NCI-H1694 treated with DMSO at 0.1 percent for 48 hours (cell line): ENCODE results near the gene USP54.

Experiments used
- DNase-seq: peaks from one replicate; lab custom pipeline; 2025; lab: John Stamatoyannopoulos, UW

The USP54 gene

DNA sequence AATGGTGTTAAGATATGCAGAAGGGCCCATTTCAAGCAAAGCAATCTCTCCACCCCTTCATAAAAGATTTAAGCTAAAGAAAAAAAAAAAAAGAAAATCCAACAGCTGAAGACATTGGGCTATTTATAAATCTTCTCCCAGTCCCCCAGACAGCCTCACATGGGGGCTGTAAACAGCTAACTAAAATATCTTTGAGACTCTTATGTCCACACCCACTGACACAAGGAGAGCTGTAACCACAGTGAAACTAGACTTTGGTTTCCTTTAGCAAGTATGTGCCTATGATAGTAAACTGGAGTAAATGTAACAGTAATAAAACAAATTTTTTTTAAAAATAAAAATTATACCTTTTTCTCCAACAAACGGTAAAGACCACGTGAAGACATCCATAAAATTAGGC is 123.9 kb downstream of the USP54 start:
- no peak for DNase-seq

DNA sequence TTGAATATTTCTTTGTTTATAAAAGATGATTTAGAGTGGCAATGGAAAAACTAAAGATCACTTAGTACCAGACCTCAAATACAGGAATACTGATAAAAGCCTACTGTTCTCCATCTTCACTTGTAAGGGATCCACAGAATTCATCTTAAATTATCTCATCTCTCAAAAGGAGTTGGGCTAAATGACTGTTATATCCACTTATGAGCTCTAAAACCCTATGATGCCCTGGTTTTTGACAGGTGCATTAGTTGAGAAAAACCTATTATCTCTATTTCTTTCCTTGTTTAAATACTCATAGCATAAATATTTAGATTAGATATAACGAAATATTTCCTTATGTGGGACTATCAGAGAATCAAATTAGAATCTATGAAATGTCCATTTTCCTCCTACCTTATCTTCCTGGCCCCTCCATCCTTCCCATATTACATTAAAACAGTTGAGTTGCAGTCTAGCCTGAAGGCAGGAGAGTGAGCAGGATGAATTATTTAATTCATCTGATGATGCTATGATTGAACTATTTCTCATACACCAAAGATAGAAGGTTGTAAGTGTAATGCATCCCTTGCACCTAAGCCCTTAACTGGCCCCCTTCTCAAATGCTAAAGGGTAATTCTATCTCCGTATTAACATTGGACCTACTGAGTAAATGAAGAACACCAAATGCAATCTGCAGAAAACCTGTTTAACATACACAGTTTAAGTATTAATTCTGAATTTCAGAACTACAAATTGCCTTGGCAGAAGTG is 125.0 kb downstream of the USP54 start:
- no peak for DNase-seq

DNA sequence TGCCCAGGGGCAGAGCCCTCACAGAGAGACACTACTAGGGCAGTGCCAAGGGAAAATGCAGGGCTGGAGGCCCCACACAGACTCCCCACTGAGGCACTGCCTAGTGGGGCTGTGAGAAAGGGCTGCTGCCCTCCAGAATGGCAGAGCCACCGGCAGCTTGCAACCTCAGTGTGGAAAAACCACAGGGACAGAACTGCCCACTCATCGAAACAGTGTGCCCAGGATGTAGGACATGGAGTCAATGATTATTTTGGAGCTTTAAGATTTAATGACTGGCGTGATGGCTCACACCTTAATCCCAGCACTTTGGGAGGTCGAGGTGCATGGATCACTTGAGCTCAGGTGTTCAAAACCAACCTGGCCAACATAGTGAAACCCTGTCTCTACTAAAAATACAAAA is 130.2 kb downstream of the USP54 start:
- no peak for DNase-seq

DNA sequence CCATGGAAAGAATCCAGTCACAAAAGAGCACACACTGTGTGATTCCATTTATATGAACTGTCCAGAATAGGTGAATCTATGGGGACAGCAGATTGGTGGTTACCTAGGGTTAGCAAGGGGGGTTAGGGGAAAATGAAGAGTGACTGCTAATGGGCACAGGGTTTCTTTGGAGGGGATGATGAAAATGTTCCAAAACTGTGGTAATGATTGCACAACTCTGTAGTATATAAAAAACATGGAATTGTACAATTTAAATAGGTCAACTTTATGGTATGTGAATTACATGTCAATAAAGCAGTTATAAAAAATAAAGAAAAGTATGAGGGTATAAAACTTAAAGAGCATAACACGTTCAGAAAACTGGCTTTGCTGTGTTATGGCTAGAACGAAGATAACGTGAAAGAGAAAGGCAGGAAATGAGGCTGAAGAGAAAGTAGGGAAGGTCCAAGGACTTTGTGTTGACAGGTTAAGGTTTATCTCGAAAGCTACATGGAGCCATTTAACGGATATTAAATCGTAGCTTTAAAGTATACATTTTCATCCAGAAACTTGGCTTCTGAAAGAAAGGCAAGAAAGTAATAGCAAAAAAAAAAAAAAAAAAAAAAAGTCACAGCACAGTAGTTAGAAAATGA is 131.3 kb downstream of the USP54 start:
- no peak for DNase-seq

DNA sequence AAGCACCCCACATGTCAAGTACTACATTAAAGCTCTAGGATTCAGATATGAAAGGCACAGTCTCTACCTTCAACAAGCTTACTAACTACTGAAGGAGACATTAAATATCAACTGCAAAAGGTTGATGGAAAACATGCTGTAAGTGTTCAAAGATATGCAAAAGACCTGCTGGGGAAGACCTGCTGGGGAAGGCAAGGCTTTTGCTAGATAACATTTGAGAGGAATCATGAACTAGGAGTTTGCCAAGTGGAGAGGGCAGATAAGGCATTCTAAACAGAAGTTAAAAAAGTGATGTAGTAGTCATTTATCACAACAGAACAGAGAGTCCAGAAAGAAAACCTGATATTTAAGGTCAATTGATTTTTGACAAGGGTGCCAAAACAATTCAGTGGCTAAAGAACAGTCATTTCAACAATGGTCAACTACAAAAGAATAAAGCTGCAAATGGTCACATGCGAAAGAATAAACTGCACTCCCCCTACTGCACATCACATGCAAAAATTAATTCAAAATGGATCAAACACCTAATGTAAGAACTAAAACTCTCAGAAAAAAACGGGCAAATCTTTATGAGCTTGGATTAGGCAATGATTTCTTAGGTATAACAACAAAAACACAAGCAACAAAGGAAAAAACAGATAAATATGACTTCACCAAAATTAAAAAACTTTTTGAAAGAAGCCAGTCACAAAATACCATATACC is 134.8 kb downstream of the USP54 start:
- DNase-seq: no peak

DNA sequence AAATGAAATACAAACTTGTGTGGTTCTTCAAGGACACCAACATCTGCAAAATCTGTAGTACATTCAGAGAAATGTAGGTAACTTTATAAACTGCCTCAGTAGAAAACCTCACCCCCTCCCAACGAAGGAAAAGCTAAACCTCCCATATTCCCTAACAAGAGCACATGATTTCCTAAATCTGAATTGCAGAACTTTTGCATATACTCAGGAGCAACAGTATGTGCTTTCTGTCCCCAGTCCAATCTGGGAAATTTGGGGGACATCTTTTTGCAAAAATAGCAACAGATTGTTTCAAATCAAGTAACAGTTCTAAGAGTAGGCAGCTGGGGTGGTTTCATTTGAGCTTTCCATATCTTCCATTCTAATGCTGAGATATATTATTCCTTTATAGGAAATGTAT is 142.0 kb downstream of the USP54 start:
- DNase-seq: no peak

DNA sequence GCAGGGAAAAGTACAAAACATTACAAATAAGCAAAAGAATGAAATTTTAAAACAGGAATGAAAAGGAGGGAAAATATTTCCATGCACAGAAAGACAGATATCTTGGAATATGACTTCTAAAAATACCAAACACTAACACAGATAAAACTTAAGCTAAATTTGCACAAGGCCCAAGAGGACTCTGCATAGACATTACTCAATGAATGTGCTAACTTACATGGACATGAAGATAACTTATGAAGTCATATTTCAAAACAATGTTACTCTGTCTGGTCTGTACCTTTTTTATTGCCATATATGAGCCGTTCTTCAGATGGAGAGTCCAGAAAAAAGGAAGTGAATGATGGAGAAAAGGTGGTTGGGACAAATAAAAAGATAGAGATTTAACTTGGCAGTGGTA is 142.8 kb downstream of the USP54 start:
- DNase-seq: no peak
